ENCODE results near the gene CASP8. TPM values are rescaled to one million over a fixed set of nuclear protein-coding genes. Genes with fewer than 3 reads are reported as not detected.

The CASP8 gene
- total and polyA plus RNA-seq, 2 donors (not counting 3 experiments of a cell fraction or from before 2014, with no cell fraction given), result 5.3 to 5.8 TPM

- TF ChIP-seq GATA2 (IDR thresholded peaks at IDR 0.05; ENCODE audit: insufficient read depth, insufficient read length, low read depth, low read length), result peak; percentile 34
- TF ChIP-seq POLR2AphosphoS5 (IDR thresholded peaks at IDR 0.05; ENCODE audit: insufficient read depth, low read depth, low read length), result peak; percentile 21
- no peak for TF ChIP-seq EZH2 (IDR thresholded peaks at IDR 0.05; ENCODE audit: borderline replicate concordance, low read depth, low read length, severe bottlenecking)
- DNase-seq (ENCODE audit: low read depth, low spot score), result peak; percentile 92
- intact Hi-C loops (cut with micrococcal nuclease), result loop anchor here (1.0 kb wide), 2 partner anchors 29 to 37 kb away; partner anchors contain the start of gene CASP10
Observed at GRCh38 chr2:201220102-201220570, 40.2 kb upstream of the CASP8 start.

GRCh38 chr2:201223089-201224073 is 37.0 kb upstream of the CASP8 start:
- no peak for FAIRE-seq
- no peak for DNase-seq (ENCODE audit: low read depth, low spot score)
- no peaks in the 10 kb centered on the region for H3K27me3 ChIP-seq (ENCODE audit: control insufficient read depth in 2 of 2, insufficient read depth in 2 of 2, low read length in 2 of 2)
- H2AFZ ChIP-seq (ENCODE audit: low read depth, low read length), result no peak overlapping the region
- H3K4me2 ChIP-seq (ENCODE audit: insufficient read depth, low read length), result no peak overlapping the region
- BruUV-seq (replicated peaks), result no TSS peak
- H3K9ac ChIP-seq (replicated peaks; ENCODE audit: extremely low read depth, insufficient read depth, low read length), result no peak overlapping the region
- H3K36me3 ChIP-seq (ENCODE audit: control insufficient read depth in 2 of 2, extremely low read depth in 1 of 2, insufficient read depth in 2 of 2, low read length in 2 of 2), result peaks cover 0 to 3% of the 10 kb centered on the region in 2 experiments
- H4K20me1 ChIP-seq (replicated peaks; ENCODE audit: control insufficient read depth, extremely low read depth, insufficient read depth, low read length), result no peaks in the 10 kb centered on the region
- intact Hi-C loops (cut with micrococcal nuclease), result no loop called here
- no peaks in the 10 kb centered on the region for H3K9me1 ChIP-seq (replicated peaks; ENCODE audit: control insufficient read depth, extremely low read depth, insufficient read depth, low read length)
- dilution Hi-C loops (cut with MboI; ENCODE audit: extremely low pct_ligation_motif_present, low sequenced_read_pairs), result no loop called here
- H3K79me2 ChIP-seq (ENCODE audit: control insufficient read depth, insufficient read depth, low read length), result no peaks in the 10 kb centered on the region
- no peak for TF ChIP-seq GATA2 (IDR thresholded peaks at IDR 0.05; ENCODE audit: insufficient read depth, insufficient read length, low read depth, low read length)
- TF ChIP-seq, protein P1, sequence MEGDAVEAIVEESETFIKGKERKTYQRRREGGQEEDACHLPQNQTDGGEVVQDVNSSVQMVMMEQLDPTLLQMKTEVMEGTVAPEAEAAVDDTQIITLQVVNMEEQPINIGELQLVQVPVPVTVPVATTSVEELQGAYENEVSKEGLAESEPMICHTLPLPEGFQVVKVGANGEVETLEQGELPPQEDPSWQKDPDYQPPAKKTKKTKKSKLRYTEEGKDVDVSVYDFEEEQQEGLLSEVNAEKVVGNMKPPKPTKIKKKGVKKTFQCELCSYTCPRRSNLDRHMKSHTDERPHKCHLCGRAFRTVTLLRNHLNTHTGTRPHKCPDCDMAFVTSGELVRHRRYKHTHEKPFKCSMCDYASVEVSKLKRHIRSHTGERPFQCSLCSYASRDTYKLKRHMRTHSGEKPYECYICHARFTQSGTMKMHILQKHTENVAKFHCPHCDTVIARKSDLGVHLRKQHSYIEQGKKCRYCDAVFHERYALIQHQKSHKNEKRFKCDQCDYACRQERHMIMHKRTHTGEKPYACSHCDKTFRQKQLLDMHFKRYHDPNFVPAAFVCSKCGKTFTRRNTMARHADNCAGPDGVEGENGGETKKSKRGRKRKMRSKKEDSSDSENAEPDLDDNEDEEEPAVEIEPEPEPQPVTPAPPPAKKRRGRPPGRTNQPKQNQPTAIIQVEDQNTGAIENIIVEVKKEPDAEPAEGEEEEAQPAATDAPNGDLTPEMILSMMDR (IDR thresholded peaks at IDR 0.05; ENCODE audit: extremely low read depth in 1 of 2, insufficient read depth in 1 of 2, low read depth in 1 of 2, low read length in 2 of 2), result no peak
- no peak for TF ChIP-seq MYC (IDR thresholded peaks at IDR 0.05; ENCODE audit: low read depth, low read length)
- POLR2A ChIA-PET, result no interaction called here
- no peak overlapping the region for H3K27ac ChIP-seq (ENCODE audit: insufficient read depth, low read depth, low read length)
- CTCF ChIA-PET, result interaction anchor here (0.7 to 6.7 kb wide), 3 partner anchors 9 to 643 kb away, joined by 3 to 71 read pairs (median 6); partner anchors contain the start of gene CASP10
- H3K9me3 ChIP-seq (replicated peaks; ENCODE audit: control insufficient read depth, insufficient read depth, low read length), result no peaks in the 10 kb centered on the region
- no peak overlapping the region for H3K4me3 ChIP-seq (replicated peaks in 1 of 3; ENCODE audit: insufficient read depth in 1 of 3, low read depth in 1 of 3, low read length in 3 of 3)
- peaks cover 26% of the 10 kb centered on the region for H3K4me1 ChIP-seq (ENCODE audit: control insufficient read depth, extremely low read depth, insufficient read depth, low read length)

More at GRCh38 chr2:201220102-201220570, 40.2 kb upstream of the CASP8 start:
- no peaks in the 10 kb centered on the region for H3K27me3 ChIP-seq (ENCODE audit: control insufficient read depth in 2 of 2, insufficient read depth in 2 of 2, low read length in 2 of 2)
- CTCF ChIA-PET, result interaction anchor here (1.3 to 6.7 kb wide), 9 partner anchors 9 to 314 kb away, joined by 3 to 71 read pairs (median 7); partner anchors contain the start of gene CASP10
- peak overlapping the region; percentile 27 for H3K4me2 ChIP-seq (ENCODE audit: insufficient read depth, low read length)
- dilution Hi-C loops (cut with MboI; ENCODE audit: extremely low pct_ligation_motif_present, low sequenced_read_pairs), result no loop called here
- H3K4me1 ChIP-seq (ENCODE audit: control insufficient read depth, extremely low read depth, insufficient read depth, low read length), result peaks cover 26% of the 10 kb centered on the region
- no TSS peak for BruUV-seq (replicated peaks)
- peak; percentile 84 for FAIRE-seq
- H3K4me3 ChIP-seq (replicated peaks in 1 of 3; ENCODE audit: insufficient read depth in 1 of 3, low read depth in 1 of 3, low read length in 3 of 3), result no peak overlapping the region
- POLR2A ChIA-PET, result interaction anchor here (0.8 to 1.3 kb wide), 3 partner anchors 12 to 231 kb away, joined by 3 to 5 read pairs (median 4); partner anchors contain the start of genes CASP10, STRADB and TRAK2
- H2AFZ ChIP-seq (ENCODE audit: low read depth, low read length), result no peak overlapping the region
- no peaks in the 10 kb centered on the region for H3K9me1 ChIP-seq (replicated peaks; ENCODE audit: control insufficient read depth, extremely low read depth, insufficient read depth, low read length)
- H3K79me2 ChIP-seq (ENCODE audit: control insufficient read depth, insufficient read depth, low read length), result no peaks in the 10 kb centered on the region
- H4K20me1 ChIP-seq (replicated peaks; ENCODE audit: control insufficient read depth, extremely low read depth, insufficient read depth, low read length), result no peaks in the 10 kb centered on the region
- no peaks in the 10 kb centered on the region for H3K9me3 ChIP-seq (replicated peaks; ENCODE audit: control insufficient read depth, insufficient read depth, low read length)
- no peak overlapping the region for H3K9ac ChIP-seq (replicated peaks; ENCODE audit: extremely low read depth, insufficient read depth, low read length)
- H3K36me3 ChIP-seq (ENCODE audit: control insufficient read depth in 2 of 2, extremely low read depth in 1 of 2, insufficient read depth in 2 of 2, low read length in 2 of 2), result peaks cover 0 to 9% of the 10 kb centered on the region in 2 experiments
- peak overlapping the region; percentile 53 for H3K27ac ChIP-seq (ENCODE audit: insufficient read depth, low read depth, low read length)
